Measurements from ENCODE around the gene RNU6-1.

RNU6-1 gene

DNA sequence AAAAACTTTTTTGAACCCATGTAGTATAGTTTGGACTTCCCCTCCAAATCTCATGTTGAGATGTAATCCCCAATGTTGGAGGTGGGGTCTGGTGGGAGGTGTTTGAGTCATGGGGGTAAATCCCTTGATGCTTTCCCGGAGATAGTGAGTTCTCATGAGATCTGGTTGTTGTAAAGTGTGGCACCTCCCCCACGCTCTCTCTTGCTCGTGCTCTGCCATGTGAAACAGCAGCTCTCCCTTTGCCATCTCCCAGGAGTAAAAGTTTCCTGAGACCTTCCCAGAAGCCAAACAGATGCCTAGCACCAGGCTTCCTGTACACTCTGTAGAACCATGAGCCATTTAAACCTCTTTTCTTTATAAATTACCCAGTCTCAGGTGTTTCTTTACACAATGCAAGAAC, 16.0 kb upstream of the RNU6-1 start:
- no peak for DNase-seq

DNA sequence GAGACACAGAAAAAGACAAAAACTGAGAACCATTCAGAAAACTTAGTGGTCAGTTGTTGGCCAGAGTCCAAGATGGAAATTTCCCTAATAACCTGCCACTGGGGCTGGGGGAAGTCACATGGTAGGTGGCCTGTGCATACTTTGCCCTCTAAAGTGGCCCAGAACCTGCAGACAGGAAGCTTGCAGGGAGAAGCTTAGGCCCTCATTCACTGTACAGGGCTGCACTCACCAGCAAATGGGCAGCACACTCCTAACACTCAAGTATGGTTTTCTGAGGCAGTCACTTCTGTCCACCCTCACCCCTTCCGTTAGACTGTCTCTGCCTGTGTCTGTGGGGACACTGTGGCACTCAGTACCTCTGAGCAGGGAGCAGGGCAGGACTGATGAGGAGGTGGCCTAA, 14.5 kb upstream of the RNU6-1 start:
- DNase-seq: no peak

- DNase-seq: no peak
Observed at GRCh38 chr15:67853454-67853853, 13.6 kb upstream of the RNU6-1 start.

GRCh38 chr15:67852418-67852817, 12.6 kb upstream of the RNU6-1 start:
- no peak for DNase-seq

- no peak for DNase-seq
Observed at GRCh38 chr15:67850994-67851571, 11.2 kb upstream of the RNU6-1 start.

GRCh38 chr15:67850336-67850735, 10.5 kb upstream of the RNU6-1 start:
- DNase-seq: no peak

DNA sequence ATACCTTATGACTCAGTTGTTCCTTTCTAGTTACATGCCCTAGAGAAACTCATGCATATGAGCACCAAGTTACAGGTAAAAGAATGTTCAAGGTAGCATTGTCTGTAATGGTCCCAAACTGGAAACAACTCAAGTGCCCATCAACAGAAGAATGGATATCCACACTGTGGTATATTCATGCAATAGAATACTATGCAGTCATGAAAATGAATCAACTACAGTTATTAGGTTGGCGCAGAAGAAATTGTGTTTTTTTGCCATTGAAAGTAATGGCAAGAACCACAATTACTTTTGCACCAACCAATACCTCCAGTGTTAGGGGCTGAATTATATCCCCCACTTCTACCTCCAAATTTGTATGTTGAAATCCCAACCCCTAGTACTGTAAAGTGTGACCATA, 9.7 kb upstream of the RNU6-1 start:
- DNase-seq: no peak

DNA sequence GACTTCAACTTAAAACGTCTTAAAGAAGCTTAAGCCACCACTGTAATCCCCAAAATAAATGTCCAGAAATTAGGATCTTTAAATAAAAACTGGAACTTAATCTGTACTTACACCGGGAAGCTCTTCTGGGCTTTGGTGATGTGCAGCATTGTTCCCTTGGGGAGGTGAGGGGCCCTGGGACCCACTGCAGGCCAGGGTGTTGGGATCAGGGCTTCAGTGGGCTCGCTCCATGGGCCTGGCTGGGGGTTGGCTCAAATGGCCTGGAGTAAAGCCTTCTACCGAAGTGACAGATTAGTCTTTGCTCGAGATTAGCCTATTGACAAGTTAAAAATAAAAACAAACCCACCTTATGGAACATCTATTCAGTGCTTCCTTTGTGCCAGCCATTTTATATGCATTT, 6.1 kb upstream of the RNU6-1 start:
- no peak for DNase-seq

- DNase-seq: no peak
Observed at GRCh38 chr15:67843571-67844387, 3.9 kb upstream of the RNU6-1 start.

DNA sequence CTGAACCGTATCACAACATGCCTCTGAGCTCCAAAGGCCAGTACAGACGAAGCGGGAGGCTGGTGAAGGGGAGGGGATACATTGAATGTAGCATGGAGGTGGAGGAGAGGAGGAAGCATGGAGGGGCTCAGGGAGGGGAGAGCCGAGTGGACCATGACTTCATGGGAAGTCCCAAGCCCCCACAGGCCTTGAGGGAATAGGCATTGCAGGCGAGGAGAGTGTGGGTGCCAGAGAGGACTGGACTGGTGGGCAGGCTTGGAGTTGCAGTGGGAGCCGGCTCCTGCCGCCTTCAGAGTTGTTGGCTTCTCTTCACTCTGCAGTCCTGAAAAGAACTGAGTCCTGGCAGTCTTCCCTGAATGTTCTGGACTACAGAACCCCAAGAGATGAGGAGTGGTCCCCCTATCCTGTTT, 3.3 kb upstream of the RNU6-1 start:
- DNase-seq: no peak

DNA sequence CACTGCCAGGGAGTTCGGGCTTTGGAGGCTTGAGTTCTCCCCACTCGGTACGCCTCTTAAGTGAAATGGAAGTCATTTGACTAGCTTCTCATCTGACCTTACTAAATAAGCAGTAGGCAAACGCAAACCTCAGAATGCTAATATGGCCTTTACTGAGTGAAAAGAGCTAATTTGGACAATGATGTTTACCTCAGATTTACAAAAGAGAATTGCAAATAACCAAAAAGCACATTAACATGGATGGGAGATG, 1.6 kb upstream of the RNU6-1 start:
- DNase-seq: no peak

GRCh38 chr15:67840749-67841512, 1.1 kb upstream of the RNU6-1 start:
- DNase-seq: no peak

GRCh38 chr15:67839499-67839928, 331 bp downstream of the RNU6-1 start:
- DNase-seq: no peak

GRCh38 chr15:67838789-67839332, 984 bp downstream of the RNU6-1 start:
- DNase-seq: no peak

GRCh38 chr15:67836955-67837354, 2.9 kb downstream of the RNU6-1 start:
- no peak for DNase-seq

DNA sequence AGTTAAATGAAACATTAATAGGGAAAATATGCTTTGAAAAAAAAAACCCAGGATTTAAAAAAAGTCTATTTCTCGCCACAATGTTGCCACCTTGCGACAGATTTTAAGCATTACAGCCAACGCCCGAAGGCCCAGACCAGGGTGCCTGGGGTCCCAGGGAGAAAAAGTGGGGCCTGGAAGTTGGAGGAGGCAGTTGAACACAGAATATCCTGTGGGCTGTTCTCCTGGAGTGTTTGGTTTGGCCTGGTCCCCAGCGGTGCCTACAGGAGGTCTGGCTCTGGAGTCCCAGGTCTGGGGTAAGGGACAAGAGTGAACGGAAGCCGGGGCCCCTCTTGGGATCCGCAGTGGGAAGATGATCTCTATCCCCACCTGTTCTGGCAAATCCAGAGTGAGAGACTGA, 3.4 kb downstream of the RNU6-1 start:
- DNase-seq: peak in 1 of 2 donors; percentile 52

DNA sequence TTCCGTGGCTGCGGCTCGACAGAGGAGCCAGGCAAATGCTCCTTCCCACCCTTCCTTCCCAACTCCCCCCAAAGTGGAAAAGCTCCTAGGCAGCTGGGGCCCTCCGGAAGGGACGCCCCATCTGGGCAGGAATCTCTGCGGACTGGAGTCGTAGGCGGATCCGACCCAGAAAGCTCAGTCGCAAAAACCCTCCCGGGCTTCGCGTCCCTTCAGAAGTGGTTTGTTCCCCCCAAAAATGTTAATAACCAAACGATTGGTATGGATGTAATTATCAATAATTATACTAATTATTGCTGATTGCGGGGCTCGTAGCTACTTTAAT, 3.8 kb downstream of the RNU6-1 start:
- DNase-seq: no peak

DNA sequence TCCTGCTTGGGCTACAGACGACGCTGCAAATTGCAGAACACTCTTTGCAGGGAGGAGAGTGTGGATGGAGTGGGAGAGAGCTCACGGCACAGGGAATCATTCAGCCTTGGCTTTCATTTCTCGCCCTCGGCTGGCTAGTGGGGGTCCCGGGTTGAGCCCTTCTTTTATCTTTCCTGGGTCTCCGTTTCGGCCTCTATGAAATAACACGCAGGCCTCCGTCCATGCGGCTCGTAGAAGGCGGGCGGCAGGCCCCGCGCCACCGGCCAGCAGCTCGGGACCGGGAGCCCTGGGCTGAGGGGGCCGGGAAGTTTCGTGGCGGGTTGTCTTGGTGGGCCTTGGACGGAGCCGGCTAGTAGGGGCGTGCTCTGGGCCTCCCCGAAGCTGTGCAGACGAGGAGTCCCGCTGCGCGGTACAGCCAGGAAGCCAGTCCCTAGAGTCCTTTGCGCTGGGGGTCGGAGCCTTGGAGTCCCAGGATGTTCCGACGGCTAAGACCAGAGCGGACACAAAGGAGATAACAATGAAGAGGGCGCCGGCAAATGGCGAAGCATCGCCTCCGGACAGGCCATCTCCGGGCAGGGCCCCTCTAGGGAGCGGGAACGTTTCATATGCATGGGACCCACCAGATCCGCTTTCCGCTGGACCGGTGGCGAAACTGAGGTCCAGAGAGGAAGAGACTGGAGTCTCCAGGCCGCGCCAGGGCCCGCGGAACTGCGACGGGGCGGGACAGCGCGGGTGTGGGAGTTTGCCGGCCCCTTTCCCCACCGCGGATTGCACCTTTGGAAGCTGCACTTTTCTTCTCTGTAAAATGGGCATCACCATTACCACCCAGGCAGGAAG, 4.3 kb downstream of the RNU6-1 start:
- DNase-seq: no peak

- no peak for DNase-seq
Observed at GRCh38 chr15:67834581-67835296, 5.1 kb downstream of the RNU6-1 start.

DNA sequence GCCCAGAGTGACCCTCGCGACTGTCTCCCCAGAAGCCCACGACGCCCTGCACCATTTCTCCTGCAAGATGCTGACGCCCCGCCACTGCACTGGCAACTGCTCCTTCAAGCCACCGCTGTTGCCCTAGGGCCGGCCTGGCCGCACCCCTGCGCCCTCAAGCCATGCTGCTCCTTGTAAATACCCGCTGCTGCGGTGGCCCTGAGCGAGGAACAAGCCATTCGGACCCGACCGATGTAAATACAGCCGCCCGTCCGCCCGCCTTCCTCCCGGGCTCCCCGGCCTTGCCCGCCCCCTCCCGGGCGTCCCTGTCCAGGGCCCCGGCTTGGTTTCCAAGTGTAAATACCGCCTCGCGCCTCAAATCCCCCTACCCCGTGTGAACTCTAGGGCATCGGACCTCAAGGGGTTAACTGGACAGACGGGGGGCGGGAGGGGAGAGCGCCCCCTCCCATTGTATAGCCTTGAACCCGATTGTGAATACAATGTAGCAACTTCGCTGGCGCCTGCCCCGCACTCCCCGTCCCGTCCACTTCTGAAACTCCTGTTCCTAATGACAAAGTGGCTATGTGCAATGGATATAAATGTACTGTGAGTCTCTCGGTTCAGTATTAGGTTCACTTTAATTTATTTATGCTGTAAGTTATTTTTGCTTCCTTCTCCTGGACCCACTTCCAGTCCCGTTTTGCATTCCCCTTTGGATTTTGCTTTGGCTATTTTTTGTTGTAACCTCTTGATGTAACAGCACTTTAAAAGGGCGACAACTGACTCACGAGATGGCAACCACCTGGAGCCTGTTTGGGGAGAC, 5.9 kb downstream of the RNU6-1 start:
- DNase-seq: no peak

DNA sequence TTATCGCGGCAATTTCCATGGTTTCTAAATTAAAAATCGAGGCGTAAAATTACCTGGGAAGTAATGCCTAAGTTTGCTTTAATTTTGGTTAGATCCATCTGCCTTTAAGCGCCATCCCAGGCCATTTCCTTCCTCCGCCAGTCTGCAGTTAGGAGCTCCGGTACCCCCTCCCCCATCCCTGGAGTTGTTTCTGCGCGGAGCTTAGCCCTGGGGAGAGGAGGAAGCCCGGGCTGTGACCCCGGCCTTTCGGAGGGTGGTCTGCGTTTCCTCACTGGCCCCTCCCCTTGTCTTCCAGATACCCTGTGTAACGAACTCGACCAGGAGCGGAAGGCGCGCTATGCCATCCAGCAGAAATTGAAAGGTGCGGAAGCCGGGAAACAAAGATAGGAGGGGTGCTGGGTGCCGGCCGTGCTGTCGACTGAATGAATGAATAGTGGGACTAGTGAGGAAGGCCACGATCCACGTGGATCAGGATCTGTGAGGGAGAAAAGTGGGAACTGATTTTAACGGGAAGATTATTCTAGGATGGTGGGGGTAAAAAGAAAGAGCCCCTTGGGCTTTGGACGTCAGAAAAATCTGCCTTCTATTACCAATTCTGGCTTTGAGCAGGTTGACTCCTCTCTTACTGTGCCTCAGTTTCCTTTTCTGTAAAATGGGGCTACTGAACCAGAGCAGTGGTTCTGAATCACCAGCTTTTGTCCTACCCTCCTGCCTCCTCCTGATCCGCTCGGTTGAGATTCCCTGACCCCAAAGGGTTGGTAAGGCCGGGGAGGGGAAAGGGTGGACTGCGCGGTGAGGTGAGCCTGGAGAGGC, 6.7 kb downstream of the RNU6-1 start:
- DNase-seq: no peak
